Measurements from ENCODE around the gene EEF1AKMT2.
A peak's percentile ranks its signal among the peaks of the same experiment; 100 is the strongest.

Gene EEF1AKMT2

GRCh38 chr10:124734311-124735166 is 57.1 kb downstream of the EEF1AKMT2 start (continued):
- TF ChIP-seq, protein P1, sequence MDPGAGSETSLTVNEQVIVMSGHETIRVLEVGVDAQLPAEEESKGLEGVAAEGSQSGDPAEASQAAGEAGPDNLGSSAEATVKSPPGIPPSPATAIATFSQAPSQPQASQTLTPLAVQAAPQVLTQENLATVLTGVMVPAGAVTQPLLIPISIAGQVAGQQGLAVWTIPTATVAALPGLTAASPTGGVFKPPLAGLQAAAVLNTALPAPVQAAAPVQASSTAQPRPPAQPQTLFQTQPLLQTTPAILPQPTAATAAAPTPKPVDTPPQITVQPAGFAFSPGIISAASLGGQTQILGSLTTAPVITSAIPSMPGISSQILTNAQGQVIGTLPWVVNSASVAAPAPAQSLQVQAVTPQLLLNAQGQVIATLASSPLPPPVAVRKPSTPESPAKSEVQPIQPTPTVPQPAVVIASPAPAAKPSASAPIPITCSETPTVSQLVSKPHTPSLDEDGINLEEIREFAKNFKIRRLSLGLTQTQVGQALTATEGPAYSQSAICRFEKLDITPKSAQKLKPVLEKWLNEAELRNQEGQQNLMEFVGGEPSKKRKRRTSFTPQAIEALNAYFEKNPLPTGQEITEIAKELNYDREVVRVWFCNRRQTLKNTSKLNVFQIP (CRISPR knock-in tag; IDR thresholded peaks at IDR 0.05; ENCODE audit: borderline replicate concordance, low read depth): no peak
- TF ChIP-seq BACH2 (CRISPR knock-in tag; IDR thresholded peaks at IDR 0.05; ENCODE audit: borderline replicate concordance) (no peak), ZNF8 (CRISPR knock-in tag; IDR thresholded peaks at IDR 0.05) (no peak), ZNF565 (CRISPR knock-in tag; conservative IDR thresholded peaks at IDR 0.05; ENCODE audit: low read depth) (no peak)

DNA sequence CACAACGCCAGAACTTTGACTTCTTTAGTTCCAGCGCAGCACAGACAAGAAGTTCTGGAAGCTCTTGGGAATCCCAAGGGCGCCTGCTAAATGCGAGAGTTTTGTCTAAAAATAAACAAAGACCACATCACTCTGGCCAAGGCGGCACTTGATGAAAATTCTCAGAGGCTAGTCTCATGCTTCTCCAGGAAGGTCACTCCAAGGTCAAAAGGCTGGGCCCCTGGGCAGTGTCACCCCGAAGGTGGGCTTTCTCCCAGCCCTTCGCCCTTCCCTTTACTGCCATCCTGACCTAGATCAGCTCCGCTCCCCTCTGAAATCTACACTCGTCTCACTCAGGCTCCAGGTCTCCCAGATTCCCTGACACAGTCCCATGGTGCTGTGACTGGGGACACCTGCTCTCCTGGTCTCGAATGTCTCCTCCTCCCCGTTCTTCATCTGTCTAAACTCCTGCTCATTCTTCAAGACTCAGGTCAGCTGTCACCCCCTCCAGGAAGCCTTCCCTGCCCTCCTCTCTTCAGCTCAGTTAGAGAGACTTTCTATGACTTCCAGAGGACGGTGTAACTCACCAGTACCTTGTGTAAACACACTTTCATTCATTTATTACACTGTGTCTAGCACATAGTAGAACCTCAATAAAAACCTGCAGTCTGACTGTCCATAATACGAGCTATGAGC is 58.0 kb downstream of the EEF1AKMT2 start:
- no peak for ATAC-seq

GRCh38 chr10:124732931-124733570 is 58.6 kb downstream of the EEF1AKMT2 start:
- peak; percentile 65 for ATAC-seq
- no peak for TF ChIP-seq CSDC2 (CRISPR knock-in tag; IDR thresholded peaks at IDR 0.05)
- no peak for TF ChIP-seq ESRRG (CRISPR knock-in tag; IDR thresholded peaks at IDR 0.05)
- no peak for TF ChIP-seq OSR1 (CRISPR knock-in tag; IDR thresholded peaks at IDR 0.05)
- no peak for TF ChIP-seq BACH2 (CRISPR knock-in tag; IDR thresholded peaks at IDR 0.05; ENCODE audit: borderline replicate concordance)
- TF ChIP-seq, protein P1 (CRISPR knock-in tag; IDR thresholded peaks at IDR 0.05; ENCODE audit: borderline replicate concordance, low read depth): no peak
- no peak for TF ChIP-seq TCF4 (CRISPR knock-in tag; IDR thresholded peaks at IDR 0.05; ENCODE audit: borderline replicate concordance)
- no peak for TF ChIP-seq PPARA (CRISPR knock-in tag; IDR thresholded peaks at IDR 0.05; ENCODE audit: borderline replicate concordance)
- TF ChIP-seq ZNF8 (CRISPR knock-in tag; IDR thresholded peaks at IDR 0.05): no peak
- TF ChIP-seq, protein P2, sequence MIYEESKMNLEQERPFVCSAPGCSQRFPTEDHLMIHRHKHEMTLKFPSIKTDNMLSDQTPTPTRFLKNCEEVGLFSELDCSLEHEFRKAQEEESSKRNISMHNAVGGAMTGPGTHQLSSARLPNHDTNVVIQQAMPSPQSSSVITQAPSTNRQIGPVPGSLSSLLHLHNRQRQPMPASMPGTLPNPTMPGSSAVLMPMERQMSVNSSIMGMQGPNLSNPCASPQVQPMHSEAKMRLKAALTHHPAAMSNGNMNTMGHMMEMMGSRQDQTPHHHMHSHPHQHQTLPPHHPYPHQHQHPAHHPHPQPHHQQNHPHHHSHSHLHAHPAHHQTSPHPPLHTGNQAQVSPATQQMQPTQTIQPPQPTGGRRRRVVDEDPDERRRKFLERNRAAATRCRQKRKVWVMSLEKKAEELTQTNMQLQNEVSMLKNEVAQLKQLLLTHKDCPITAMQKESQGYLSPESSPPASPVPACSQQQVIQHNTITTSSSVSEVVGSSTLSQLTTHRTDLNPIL (CRISPR knock-in tag; IDR thresholded peaks at IDR 0.05; ENCODE audit: low read depth): no peak
- TF ChIP-seq ZNF70 (CRISPR knock-in tag; IDR thresholded peaks at IDR 0.05): no peak
- TF ChIP-seq, protein P3, sequence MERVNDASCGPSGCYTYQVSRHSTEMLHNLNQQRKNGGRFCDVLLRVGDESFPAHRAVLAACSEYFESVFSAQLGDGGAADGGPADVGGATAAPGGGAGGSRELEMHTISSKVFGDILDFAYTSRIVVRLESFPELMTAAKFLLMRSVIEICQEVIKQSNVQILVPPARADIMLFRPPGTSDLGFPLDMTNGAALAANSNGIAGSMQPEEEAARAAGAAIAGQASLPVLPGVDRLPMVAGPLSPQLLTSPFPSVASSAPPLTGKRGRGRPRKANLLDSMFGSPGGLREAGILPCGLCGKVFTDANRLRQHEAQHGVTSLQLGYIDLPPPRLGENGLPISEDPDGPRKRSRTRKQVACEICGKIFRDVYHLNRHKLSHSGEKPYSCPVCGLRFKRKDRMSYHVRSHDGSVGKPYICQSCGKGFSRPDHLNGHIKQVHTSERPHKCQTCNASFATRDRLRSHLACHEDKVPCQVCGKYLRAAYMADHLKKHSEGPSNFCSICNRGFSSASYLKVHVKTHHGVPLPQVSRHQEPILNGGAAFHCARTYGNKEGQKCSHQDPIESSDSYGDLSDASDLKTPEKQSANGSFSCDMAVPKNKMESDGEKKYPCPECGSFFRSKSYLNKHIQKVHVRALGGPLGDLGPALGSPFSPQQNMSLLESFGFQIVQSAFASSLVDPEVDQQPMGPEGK (CRISPR knock-in tag; IDR thresholded peaks at IDR 0.05; ENCODE audit: borderline replicate concordance): no peak
- no peak for TF ChIP-seq GLIS3 (CRISPR knock-in tag; IDR thresholded peaks at IDR 0.05)
- TF ChIP-seq ZFP30 (CRISPR knock-in tag; IDR thresholded peaks at IDR 0.05): no peak
- TF ChIP-seq TSHZ2 (CRISPR knock-in tag; IDR thresholded peaks at IDR 0.05): no peak

More for the DNA sequence above, 58.0 kb downstream of the EEF1AKMT2 start:
- TF ChIP-seq ZFP3 (CRISPR knock-in tag; IDR thresholded peaks at IDR 0.05): peak; percentile 87
- TF ChIP-seq CSRNP3 (CRISPR knock-in tag; IDR thresholded peaks at IDR 0.05): no peak

Measured in SK-N-SH treated with all-trans-retinoic acid at 6 μM for 48 hours (cell line).